HG03139 (cell line): Measurements from ENCODE around the gene PRUNE1.

Experiments used
- ATAC-seq: cut with Tn5 transposase; IDR thresholded peaks from one replicate; pipeline ENCODE4 v1.9.1; 2021; ENCODE audit not compliant: unreplicated experiment

The PRUNE1 gene

DNA sequence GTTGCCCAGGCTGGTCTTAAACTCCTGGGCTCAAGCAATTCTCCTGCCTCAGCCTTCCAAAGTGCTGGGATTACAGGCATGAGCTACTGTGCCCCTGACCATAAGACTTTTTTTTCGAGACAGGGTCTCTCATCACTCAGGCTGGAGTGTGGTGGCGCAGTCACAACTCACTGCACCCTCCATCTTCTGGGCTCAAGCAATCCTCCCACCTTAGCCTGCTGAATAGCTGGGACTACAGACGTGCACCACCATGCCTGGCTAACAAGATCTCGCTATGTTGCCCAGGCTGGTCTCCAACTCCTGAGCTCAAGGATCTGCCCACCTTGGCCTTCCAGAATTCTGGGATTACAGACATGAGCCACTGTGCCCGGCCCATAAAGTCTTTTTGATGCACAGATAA, 41.2 kb downstream of the PRUNE1 start:
- no peak for ATAC-seq

DNA sequence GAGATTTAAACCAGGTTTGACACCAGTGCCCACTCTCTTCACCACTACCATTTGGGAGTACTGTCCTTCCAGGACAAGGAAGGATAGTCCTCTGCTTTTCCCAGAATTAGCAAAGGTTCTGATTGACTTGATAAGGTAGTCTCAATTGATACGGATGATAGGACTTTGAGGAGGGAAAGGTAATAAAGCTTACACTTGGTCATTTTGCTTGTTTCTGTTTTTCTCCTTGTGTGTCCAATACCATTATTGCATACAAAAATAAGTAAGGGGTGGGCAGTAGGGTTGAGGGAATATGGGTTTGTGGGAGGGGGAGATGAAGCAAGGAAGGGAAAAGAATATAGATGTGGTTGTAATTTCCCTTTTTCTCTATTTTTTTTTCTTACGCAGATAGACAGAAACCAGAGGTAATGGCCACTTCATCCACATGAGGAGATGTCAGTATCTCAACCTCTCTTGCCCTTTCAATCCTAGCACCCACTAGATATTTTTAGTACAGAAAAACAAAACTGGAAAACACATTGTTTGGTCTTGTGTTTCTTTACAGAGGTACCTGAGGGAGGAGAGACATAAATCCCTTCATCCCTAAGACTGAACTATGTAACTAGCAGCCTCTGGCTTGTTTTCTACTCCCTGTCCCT, 41.9 kb downstream of the PRUNE1 start:
- ATAC-seq = no peak

DNA sequence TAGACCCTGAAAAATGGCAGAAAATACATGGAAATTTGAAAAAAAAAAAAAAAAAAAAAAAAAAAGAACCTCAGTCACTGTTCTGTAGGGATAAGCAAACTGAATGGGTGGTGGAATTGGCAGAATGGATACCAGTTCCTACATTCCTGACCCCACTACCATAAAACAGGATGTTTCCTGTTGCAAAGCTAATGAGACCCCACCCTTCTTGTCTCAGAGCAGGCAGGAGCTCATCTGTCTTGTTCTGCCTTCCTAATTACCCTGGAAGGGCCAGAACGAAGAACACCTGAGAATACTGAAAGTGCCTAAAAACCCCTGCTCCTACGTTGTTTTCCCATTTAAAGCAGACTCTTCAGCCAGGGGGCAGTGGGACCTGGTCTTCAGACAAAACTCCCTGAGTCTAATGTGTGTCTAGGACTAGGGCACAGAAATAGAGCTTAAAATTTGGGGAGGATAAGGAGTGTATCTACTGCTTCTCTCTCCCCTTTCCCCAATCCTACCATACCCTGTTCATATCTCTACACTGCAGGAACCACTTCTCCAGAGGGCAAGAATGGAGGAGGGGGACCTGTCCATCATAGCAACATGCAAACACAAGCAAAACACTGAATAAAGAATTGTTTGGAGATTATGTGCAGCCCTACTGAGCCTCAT, 43.2 kb downstream of the PRUNE1 start:
- ATAC-seq = no peak

DNA sequence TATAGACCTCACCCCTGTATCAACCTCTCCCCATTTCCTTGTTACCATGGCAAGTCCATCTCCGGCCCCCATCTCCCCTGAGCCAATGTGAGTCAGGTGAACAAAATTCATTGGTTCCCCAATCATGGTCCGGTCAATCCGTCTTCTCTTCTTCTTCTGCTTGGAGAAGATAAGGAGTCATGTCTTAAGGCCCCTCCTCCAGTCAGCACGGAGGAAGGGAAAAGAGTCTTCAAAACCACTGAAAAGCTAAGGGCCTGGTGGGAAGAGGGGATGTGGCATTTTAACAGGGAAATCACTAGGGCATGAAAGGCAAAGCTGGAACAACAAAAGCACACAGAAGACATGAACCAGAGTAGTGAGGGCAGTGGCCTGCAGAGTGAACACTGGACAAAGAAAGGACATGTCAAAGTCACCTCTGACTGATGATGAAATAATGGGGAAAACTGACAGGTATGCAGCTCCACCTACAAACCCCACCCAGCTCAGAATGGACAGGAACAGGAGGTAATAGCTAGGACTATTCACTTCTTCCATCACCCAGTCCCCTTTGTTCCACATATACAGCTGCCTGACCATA, 46.8 kb downstream of the PRUNE1 start:
- no peak for ATAC-seq

DNA sequence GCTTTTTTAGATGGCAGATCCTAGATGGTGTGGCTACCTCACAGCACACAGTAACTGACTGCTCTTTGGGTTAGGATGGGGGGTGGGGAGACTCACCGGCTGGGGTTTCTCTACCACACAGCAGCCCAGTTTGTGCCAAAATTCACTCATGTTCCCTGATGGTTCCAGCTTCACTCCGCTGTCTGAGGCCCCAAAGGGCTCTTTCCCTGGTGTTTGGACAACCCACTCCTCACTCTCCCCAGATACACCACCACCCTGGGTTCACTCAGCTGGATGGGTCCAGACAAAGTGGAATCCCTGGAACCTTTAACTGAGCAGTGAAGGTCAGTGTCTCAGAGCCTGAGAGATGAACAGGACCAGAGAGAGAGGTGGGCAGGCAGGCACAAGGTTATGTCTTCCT, 47.3 kb downstream of the PRUNE1 start:
- ATAC-seq = no peak

DNA sequence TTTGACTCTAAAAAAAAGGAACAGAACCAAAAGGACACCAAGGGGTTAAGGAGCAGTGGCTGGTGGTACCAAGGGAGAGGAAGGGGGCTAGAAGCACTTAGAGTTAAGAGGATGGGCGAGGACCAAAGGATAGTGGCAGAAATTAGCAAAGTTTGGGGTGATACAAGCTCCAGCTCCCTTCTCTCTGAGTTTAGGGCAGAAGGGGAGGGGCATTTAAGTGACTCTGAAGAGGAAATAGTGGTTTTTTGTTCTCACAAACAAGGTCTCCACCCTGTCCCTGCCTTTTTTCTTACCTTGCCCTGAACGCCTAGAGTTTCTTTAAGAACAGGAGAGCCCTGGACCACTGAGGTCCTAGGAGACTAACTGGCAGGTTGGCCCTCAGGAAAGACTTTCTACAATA, 47.9 kb downstream of the PRUNE1 start:
- no peak for ATAC-seq

DNA sequence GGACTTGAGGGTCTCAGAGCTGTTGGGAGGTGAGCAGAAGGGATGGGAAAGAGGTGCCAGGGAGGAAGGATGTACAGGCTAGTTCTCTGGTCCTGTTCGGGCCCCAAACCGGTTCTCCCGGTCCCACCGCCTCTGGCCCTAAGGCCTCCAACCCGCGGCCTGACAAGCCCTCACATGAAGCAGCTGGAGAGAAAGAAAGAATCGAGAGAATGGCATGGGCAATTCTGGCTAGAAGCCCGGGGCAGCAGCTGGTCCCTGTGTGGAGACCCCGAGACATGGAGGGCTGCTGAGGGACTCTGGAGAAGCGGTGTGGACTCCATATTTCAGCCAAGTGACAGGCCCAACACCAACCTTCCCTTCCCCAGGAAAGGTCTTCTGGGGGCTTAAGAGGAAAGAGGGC, 50.4 kb downstream of the PRUNE1 start:
- no peak for ATAC-seq

DNA sequence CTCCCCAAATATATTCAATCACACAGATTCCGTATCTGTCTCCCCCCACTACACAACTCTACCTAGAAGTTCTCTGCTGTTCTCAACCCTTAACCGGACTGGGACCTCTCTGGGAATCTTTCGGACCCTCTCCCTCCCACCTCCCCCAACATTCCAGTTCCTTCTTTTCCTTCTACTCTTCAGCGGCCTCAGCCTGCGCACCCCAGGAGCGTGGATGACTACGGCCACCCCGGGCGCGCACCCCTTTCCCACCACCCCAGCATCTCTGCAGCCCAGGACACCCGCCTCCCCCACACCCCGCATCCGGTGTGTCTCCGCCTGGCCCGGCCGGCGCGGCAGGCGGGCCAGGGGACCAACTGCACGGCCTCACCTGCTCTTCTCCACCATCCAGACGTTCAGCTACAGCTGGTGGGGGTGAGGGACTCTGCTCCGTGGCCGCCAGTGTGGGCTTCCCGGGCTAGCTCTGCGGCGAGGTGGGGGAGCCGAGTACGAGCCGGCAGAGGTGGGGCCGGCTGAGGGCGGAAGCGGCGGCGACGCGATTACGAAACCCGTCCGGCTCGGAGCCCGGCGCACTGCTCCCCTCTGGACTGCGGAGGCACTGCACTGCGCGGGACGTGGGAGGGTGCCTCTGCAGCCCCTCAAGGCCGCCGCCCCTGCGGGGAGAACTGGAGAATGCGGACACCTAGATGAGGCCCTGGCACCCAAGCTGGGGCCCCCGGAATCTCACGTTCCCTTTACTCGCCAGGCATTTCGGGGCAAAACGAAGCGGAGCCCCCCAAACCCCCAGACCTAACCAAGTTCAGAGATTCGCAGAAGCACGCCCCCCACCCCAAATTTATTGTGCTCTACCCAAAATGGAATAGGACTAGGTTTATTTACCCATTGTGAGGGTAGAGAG, 51.1 kb downstream of the PRUNE1 start, which contains the start of gene CDC42SE1:
Gene CDC42SE1, minus strand, starts transcription at position 514 of the 898 bp plus-strand sequence. CDS start 3,892 bp downstream, outside the sequence.
- ATAC-seq = peak; percentile 76

DNA sequence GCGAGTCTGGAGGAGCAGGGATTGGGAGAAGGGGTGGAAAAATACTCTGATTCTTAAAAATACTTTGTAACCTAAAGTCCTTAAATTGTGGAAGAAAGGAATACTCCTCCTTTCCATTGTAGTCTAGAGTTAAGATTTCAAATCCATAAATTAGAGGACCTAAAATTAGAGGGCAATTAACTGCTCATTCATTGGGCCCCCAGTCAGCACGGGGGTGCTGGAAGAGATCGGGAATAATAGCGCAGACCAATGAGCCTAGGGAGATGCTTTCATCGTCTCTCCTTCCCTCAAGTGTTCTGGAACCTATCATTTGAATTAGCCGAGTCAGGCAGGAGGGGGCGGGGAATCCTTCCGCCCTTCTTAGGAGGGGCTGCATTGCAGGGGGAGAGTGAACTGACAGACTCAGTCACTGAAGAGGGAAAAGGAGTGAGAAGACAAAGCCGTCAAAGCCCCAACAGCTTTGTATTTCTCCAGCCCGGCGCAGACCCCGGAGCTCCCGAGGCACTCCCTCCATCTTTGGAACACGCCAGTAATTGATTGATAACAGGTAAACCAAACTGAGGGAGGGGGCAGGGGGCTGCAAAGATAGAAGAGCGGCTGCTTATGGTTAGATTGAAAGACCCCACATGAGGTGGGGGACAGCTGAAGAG, 51.9 kb downstream of the PRUNE1 start, which contains the start of gene MLLT11:
Gene MLLT11, plus strand, starts transcription at position 391 of the 650 bp plus-strand sequence. CDS start 6,828 bp downstream, outside the sequence.
- ATAC-seq = no peak

DNA sequence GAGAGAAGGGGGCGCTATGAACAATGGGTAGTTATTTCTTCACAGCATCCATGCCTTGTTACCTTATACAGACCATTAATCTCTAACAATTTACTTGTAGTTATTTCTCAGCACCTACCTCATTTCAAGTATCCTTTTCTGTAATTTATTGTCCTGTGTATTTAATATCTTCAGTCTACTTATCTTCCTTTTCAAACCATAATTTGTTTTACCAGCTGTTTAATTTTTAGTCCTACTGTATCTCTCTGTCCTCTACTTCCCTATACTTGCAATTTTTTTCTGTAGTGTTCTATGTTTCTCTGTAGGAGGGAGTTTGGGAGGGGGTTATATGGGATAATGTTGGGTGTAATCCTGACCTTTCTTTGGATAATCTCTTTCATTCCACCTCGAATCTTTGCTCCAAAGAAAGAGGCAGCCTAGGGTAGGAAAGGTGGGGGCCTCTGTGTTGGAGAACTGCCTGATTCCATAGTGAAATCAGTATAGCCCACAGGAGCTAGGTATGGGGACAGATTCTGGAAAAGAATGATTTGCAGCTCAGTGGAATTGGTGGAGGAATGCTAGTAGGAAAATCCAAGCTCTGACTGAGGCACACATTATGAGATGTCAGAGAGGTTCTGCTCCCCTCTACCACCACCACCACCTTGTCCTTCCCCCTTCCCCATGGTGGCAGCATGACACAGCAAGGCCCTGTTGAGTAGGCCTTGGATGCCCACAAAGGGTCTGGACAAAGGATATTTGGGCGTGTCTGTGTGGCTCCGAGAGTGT, 52.6 kb downstream of the PRUNE1 start:
- no peak for ATAC-seq

DNA sequence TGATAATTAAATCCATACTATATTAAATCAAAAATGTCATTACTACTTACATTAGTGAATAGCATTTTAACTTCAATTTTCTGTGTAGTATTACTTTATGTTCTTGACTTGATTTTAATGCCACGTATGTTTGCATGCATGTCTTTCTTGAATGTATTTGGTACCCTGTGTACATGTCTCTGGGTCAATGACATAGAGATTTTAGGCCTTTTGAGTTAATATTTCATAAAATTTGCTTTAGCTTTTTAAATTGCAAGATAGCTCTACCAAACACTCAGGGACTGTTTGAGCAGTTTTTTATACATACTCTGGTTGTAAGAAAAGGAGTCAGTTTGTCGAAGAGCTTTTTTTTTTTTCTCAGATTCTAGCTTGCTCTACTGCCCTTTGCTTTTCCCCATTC, 53.5 kb downstream of the PRUNE1 start:
- ATAC-seq = no peak

DNA sequence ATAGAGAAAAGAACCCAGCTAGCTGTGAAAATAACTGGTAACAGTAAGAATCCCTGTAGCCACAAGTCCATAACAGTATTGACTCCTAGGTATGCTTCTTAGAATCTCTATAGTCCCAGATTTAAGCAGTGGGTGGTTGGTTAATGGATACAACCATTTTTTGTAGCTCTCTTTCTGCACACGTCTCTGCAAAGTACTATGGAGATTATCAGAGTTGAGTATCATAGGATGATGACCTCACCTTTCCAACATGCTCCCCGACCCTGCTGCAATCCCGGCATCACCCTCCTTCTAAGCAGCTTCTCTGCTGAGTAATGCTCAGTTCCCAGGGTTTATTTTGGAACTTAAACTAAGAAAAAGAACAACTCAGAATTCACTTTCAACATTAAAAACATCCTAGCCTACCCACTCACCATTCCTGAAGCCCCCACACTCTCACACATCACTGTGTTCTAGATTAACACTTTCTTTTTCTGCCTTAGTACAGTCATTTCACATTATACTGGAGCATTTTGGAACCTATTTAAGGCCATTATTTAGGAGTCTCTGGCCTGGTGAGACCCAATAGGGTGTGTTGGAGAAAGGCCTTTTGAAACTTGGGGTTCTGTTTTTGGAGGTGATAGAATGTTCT, 54.6 kb downstream of the PRUNE1 start:
- no peak for ATAC-seq

DNA sequence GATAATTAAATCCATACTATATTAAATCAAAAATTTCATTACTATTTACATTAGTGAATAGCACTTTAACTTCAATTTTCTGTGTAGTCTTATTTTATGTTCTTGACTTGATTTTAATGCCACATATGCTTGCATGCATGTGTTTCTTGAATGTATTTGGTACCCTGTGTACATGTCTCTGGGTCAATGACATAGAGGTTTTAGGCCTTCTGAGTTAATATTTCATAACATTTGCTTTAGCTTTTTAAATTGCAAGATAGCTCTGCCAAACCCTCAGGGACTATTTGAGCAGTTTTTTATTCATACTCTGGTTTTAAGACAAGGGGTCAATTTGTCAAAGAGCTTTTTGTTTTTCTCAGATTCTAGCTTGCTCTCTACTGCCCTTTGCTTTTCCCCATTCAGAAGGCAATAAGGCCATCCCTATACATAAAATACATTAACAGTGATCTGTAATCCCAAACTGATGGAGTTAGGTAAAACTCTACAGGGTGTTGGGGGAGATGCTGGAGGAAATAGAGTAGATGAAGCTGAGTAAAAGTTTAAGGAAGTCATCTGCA, 56.9 kb downstream of the PRUNE1 start:
- no peak for ATAC-seq

DNA sequence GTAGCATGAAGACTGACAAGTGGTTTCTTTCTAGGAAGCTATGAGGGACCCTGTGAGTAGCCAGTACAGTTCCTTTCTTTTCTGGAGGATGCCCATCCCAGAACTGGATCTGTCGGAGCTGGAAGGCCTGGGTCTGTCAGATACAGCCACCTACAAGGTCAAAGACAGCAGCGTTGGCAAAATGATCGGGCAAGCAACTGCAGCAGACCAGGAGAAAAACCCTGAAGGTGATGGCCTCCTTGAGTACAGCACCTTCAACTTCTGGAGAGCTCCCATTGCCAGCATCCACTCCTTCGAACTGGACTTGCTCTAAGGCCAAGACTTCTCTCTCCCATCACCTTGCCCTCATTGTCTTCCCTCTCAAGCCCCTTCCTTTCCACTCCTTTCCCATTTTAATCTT, 58.9 kb downstream of the PRUNE1 start:
- ATAC-seq = no peak

DNA sequence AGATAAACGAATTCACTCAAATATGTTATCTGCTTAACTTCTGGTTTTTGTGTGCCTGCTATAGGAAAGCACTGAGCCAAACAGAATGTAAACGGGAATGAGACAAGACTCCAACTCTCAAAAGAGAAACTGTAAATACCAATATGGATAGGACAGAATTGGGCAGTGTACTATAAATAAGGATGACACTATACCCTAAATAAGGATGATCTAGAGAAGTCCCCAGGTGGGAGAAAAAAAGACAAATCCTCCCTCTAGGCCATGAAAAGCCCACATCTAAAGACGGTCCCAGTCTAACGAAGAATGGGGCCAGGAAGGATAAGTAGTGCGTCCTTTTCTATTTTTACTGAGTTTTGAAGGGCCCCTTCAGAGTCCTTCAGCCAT, 60.8 kb downstream of the PRUNE1 start:
- ATAC-seq = no peak

DNA sequence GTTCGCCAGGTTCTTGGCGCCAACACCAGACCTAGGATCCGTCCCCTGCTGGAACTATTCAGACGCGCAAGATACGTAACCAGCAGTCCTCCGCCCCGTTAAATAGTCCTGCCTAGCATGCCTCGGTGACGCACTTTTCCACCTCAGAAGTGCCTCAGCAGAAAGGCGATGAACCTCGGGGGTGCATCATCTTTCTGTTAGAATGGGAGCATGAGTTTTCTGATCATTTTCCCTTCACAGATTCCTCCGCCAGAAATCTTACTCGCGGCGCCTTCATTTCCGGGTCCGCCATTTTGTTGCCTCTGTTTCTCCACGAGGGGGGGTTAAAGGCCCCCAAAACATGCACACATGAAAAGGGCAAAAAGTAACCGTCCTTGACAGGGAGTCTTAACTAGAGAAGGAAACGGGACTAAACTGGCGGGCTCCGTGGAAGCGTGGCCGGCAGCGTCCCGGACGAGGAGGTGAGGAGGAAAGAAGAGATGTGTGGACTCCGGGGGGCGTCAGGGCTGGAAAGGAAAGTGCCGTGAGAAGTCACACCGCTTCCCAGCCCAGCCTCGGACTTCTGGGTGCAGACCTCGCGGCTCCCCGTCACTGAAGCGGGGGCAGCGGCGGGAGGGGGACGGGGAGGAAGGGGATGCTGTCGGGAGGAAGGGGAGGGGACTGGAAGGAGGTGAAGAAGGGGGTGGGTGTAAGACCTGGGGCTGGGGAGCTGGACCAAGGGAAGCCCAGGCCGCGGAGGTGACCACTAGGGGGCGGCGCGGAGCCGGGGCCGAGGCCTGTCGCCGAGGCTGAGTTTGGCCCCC, 62.4 kb downstream of the PRUNE1 start, which contains the start of gene GABPB2:
Gene GABPB2, plus strand, starts transcription at position 288 of the 803 bp plus-strand sequence. CDS start 17,429 bp downstream, outside the sequence.
- peak; percentile 77 for ATAC-seq

DNA sequence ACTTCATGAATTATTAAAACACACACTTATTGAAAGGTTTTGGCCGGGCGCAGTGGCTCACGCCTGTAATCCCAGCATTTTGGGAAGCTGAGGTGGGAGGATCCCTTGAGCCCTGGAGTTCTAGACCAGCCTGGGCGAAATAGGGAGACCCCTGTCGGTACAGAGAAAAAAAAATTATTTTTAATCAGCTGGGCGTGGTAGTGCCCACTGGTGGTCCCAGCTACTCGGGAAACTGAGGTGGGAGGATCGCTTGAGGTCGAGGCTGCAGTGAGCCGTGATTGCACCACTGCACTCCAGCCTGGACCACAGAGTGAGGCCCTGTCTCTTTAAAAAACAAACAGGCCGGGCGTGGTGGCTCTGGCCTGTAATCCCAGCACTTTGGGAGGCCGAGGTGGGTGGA, 64.0 kb downstream of the PRUNE1 start:
- no peak for ATAC-seq
